Measurements from ENCODE around the gene CCN6.

- TF ChIP-seq CTCF (tag by site-specific recombination; IDR thresholded peaks at IDR 0.05) (no peak), ZNF654 (tag by site-specific recombination; IDR thresholded peaks at IDR 0.05; ENCODE audit: low read depth) (no peak)
Observed at GRCh38 chr6:112049026-112049799, 4.7 kb upstream of the CCN6 start.

All from HEK293 (cell line).